Lower leg skin (tissue), 4 donors: Measurements from ENCODE around the gene HLA-B. TPM values are rescaled to one million over a fixed set of nuclear protein-coding genes. Genes with fewer than 3 reads are reported as not detected.
"Not testable (repeated sequence)": the region's sequence is repeated elsewhere in the genome, so short reads cannot be mapped to it uniquely, and the experiment has no call there.

Experiments
- DNase-seq, 2 donors: peaks; one replicate each; pipeline ENCODE4 v3.0.0-alpha.2; 2019; ENCODE audit warnings: low spot score in 2 of 2
- H3K4me3 ChIP-seq: fragments of 200-600 bp; sonication (generic); 2 replicates; pipeline ENCODE4 v1.5.1; 2017; ENCODE audit warnings: mild to moderate bottlenecking, low read depth; ENCODE audit not compliant: poor library complexity, severe bottlenecking
- CTCF ChIP-seq, 3 donors: fragments of 450-650 bp; IDR thresholded peaks; one replicate each; pipeline ENCODE4 v1.5.1; 2016; ENCODE audit warnings: antibody characterized with exemption in 3 of 3, mild to moderate bottlenecking in 3 of 3, moderate library complexity in 2 of 3
- POLR2A ChIP-seq, 2 donors: fragments of 450-650 bp; IDR thresholded peaks; one replicate each; pipeline ENCODE4 v1.6.1; 2016 to 2017; ENCODE audit warnings: antibody characterized with exemption in 2 of 2, mild to moderate bottlenecking in 1 of 2, moderate library complexity in 1 of 2
- WGBS, 2 donors: methylation state at CpG; one replicate each; pipeline ENCODE4 v1.1.5; 2018; 5-methylcytosine and 5-hydroxymethylcytosine counted together
- intact Hi-C: fragments of 100-400 bp; cut with DNase I; formaldehyde crosslinking; loops from one replicate; pipeline ENCODE4 v1.15.0; 2023; ENCODE audit warnings: low total_unique reads
- total RNA-seq, 4 donors: library from RNA; depleted of rRNA; stranded (reverse); fragments of >200 nt; gene quantifications; one replicate each; pipeline ENCODE4 v1.1.0, GENCODE V29; 2016

Gene HLA-B
- total RNA-seq, 4 donors from 2014 or later = 1,061 to 2,090 (median 1,325) TPM

DNA sequence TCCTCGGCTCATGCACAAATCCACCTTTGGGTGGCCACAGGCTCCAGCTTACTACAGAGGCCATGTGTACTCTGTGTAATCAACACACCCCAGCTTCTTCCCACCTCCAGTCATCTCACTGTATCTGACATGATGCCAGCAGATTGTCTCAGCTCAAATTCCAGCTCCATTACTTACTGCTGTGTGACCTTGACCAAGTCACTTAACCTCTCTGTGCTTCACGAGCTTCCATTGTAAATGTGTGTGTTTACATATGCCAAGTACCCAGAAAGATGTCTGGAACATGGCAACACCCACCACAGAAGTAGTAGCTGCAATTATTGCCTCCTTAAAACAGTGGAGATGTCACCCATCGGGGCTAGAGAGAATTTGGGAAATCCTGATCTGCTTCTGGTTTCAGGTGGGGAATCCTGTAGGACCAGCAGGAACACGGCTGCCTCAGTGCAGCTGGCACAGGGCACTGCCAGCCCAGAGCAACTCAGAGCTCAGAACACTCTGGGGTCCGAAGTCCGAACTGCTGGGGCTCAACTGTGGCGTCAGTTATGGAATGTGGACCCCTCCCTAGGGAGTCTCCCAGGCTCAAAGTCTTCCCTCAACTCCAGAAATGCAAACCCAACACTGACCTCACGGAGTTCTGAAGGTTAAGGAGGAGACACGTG is 21.2 kb upstream of the HLA-B start:
- 56 to 65% methylated on average over 9 of the region's 9 CpGs for WGBS, 2 donors
- no peak for TF ChIP-seq CTCF (IDR thresholded peaks at IDR 0.05)
- no peak for TF ChIP-seq POLR2A (IDR thresholded peaks at IDR 0.05)
- intact Hi-C loops = no loop called here
- no peak for DNase-seq
- H3K4me3 ChIP-seq = no peak overlapping the region

GRCh38 chr6:31377029-31377428 is 20.1 kb upstream of the HLA-B start:
- no peak overlapping the region for H3K4me3 ChIP-seq
- TF ChIP-seq CTCF (IDR thresholded peaks at IDR 0.05) (no peak), POLR2A (IDR thresholded peaks at IDR 0.05) (no peak)
- WGBS, 2 donors = 58 to 85% methylated on average over 1 to 2 of the region's 4 CpGs
- no peak for DNase-seq
- intact Hi-C loops = no loop called here

DNA sequence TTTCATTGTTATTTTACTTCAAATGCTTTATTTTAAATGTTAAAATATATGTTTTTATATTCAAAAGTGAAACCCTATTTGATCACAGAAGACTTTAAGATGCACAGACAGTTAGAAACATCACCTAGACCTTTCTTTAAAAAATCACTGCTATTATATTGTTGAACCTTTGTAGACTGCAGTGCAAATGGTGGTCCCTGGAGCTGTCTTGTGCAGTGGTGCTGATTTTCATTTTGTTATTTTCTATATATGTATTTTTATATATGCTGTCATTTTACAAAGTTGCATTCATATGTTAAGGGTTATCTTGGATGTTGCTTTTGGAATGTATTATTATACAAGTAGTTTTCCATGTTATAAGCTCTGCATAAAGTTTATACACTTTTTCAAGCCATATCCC is 18.7 kb upstream of the HLA-B start:
- H3K4me3 ChIP-seq = no peak overlapping the region
- intact Hi-C loops = no loop called here
- TF ChIP-seq POLR2A (IDR thresholded peaks at IDR 0.05) (no peak), CTCF (IDR thresholded peaks at IDR 0.05) (no peak)

DNA sequence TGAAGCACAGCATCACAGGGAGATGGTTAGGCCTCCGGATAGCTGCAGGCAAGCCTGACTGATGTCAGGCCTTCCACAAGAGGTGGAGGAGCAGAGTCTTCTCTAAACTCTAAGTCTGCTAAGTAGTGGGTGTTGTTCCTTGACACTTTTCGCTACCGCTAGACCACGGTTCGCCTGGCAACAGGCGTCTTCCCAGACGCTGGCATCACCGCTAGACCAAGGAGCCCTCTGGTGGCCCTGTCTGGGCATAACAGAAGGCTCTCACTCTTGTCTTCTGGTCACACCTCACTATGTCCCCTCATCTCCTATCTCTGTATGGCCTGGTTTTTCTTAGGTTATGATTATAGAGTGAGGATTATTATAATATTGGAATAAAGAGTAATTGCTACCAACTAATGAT is 17.1 kb upstream of the HLA-B start:
- intact Hi-C loops = not testable (repeated sequence)
- WGBS, 2 donors = 30% methylated on average over 8 of the region's 8 CpGs; no CpG with 5 or more reads in 1 of the 2 donors

More for the DNA sequence above, 18.7 kb upstream of the HLA-B start:
- no peak for DNase-seq

GRCh38 chr6:31368461-31368860 is 11.5 kb upstream of the HLA-B start:
- intact Hi-C loops = loop anchor here (5.0 kb wide), 1 partner anchor 171 kb away; no protein-coding TSS in a partner anchor
- no peak for DNase-seq
- TF ChIP-seq POLR2A (IDR thresholded peaks at IDR 0.05) (no peak), CTCF (IDR thresholded peaks at IDR 0.05) (no peak)
- H3K4me3 ChIP-seq = no peak overlapping the region
- WGBS, 2 donors = 78 to 89% methylated on average over 2 of the region's 2 CpGs

More for the DNA sequence above, 17.1 kb upstream of the HLA-B start:
- not testable (repeated sequence) for H3K4me3 ChIP-seq, DNase-seq

DNA sequence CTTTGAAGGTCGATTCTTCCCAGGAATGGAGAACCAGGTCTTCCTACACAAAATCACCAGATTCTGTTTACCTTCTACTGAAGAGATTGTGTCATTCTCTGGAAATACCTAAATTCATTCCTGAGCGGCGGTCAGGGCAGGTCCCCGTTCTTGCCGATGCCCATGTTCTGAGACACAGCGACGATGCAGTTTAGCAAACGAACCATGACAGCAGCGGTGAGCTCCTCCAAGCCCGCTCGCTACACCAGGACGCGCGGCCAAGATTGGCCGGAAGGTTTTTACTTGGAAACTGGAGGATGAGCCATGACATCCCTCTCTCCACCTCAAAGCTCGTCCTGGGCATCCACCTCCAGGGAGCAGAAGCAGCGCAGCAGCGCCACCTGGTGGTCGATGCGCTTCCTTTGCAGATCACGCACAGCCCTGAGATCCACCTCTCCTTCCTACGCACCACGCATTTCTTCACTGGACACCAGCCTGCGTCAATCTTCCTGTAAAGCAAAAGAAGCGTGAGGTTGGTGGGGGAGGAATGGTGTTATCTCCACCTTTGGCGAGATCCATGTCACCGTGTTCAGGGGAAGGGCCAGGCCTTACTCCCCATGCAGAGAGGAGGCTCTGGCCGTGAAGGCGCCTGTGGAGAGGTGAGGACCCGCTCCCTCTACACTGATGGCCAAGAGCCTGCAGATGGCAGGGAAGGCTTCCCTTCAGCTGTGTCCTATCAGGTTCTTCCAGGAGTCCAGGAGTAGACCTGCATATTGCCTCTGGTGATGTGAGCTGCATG is 9.9 kb upstream of the HLA-B start:
- H3K4me3 ChIP-seq = no peak overlapping the region
- TF ChIP-seq CTCF (IDR thresholded peaks at IDR 0.05) = peak in 1 of 3 donors; percentile 97
- TF ChIP-seq POLR2A (IDR thresholded peaks at IDR 0.05) = no peak
- peak; percentile 75 to 96 for DNase-seq
- intact Hi-C loops = loop anchor here (5.0 kb wide), 1 partner anchor 170 kb away; no protein-coding TSS in a partner anchor
- 5 to 6% methylated on average over 30 of the region's 30 CpGs for WGBS, 2 donors
